Activated CD8-positive, alpha-beta memory T cell treated with anti-CD3 and anti-CD28 coated beads for 24 hours (primary cell): ENCODE measurements around the gene ANKRD35.
"Not testable (repeated sequence)": the region's sequence is repeated elsewhere in the genome, so short reads cannot be mapped to it uniquely, and the experiment has no call there.

ENCODE experiments used
- DNase-seq: peaks from one replicate; pipeline ENCODE4 v3.0.0-alpha.2; 2020

Gene ANKRD35

DNA sequence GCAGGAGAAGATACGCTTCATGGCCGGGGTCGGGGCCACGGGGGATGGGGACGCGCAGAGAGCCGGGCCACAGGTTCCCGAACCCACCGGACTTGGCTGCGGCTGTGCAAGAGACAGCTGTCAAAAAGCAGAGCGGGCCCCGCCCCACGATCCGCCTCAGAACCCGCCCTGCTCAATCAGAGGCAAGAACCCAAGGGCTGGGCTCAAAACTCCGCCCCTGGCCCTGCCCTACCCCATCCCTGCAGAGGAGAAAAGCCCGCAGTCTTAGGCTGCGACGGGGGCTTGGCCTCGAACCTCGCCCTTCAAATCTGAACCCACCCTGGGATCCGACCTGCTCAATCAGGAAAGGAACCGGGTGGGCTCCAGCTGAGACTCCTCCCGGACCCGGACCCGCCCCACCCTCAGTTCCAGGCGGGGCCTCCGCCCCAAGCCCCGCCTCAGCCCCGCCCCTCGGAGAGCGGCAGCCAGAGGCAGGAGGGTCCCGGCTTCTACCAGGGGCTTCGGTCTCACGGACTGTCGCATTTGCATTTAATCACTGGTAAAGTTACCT, at the start of gene ANKRD35:
ANKRD35 (minus strand) TSS at position 129 of the 550 bp plus-strand sequence; CDS start at position 21, 108 bp downstream.
- peak; percentile 95 for DNase-seq

DNA sequence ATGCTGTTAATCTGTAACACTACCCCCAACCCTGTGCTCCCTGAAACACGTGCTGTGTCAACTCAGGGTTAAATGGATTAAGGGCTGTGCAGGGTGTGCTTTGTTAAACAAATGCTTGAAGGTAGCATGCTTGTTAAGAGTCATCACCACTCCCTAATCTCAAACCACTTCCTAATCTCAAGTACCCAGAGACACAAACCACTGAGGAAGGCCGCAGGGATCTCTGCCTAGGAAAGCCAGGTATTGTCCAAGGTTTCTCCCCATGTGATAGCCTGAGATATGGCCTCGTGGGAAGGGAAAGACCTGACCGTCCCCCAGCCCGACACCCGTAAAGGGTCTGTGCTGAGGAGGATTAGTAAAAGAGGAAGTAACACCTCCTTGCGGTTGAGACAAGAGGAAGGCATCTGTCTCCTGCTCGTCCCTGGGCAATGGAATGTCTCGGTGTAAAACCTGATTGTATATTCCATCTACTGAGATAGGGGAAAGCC, 46.9 kb upstream of the ANKRD35 start:
- DNase-seq, result peak; percentile 81

GRCh38 chr1:145927916-145928643, 42.4 kb upstream of the ANKRD35 start:
- DNase-seq, result no peak

GRCh38 chr1:145927063-145927886, 41.6 kb upstream of the ANKRD35 start, which contains the start of gene RBM8A:
Gene RBM8A, minus strand, starts transcription at chr1:145927484. Its CDS starts 58 bp downstream, at chr1:145927426.
- DNase-seq, result peak; percentile 92

DNA sequence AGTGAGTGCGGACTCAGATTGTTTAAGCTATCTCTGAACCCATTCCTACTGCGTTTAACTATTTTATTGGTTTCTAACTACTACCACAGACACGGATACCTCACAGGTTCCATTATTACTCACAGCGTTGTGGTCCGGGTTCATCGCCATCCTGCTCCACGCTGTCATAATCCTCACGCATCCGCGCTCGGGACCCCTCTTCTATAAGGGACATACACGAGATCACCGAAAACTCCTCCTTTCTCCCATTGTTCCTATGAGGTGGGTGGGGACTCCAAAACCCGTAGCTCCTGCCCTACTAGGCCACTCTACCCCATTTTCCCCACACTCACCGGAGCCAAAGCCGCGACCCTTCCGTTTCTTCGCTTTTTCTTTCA, 41.0 kb upstream of the ANKRD35 start:
- peak; percentile 82 for DNase-seq

- DNase-seq, result no peak
Observed at GRCh38 chr1:145922266-145922665, 36.6 kb upstream of the ANKRD35 start.

GRCh38 chr1:145920297-145920696, 34.6 kb upstream of the ANKRD35 start:
- DNase-seq, result not testable (repeated sequence)

DNA sequence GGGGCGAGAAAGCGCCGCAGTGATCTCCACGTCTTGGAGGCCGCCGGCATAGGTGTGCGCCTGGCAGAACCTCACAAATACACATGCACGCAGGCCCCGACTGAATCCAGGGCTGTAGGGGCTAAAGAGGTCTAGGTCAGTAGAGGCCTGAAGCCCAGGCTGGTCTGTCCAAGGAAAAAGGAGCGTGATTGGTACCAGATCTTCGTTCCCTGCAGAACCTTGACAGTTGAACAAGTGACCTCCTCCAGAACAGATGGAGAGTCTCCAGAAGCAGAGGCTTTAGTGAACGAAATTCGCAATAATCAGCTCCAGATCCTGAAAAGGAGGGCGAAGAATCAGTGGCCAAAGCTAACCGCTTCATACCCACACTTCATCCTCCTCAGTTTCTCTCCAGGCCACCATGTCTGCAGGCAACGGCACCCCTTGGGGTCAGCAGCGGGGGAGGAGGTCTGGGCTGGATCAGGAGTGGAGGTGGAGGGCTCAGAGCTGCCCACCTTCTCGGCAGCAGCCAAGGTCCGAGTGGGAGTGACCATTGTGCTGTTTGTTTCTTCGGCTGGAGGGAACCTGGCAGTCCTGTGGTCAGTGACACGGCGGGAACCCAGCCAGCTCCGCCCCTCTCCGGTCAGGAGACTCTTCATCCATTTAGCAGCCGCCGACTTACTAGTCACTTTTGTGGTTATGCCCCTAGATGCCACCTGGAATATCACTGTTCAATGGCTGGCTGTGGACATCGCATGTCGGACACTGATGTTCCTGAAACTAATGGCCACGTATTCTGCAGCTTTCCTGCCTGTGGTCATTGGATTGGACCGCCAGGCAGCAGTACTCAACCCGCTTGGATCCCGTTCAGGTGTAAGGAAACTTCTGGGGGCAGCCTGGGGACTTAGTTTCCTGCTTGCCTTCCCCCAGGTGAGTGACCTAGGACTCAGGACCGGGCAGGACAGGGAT, 33.6 kb upstream of the ANKRD35 start:
- no peak for DNase-seq

DNA sequence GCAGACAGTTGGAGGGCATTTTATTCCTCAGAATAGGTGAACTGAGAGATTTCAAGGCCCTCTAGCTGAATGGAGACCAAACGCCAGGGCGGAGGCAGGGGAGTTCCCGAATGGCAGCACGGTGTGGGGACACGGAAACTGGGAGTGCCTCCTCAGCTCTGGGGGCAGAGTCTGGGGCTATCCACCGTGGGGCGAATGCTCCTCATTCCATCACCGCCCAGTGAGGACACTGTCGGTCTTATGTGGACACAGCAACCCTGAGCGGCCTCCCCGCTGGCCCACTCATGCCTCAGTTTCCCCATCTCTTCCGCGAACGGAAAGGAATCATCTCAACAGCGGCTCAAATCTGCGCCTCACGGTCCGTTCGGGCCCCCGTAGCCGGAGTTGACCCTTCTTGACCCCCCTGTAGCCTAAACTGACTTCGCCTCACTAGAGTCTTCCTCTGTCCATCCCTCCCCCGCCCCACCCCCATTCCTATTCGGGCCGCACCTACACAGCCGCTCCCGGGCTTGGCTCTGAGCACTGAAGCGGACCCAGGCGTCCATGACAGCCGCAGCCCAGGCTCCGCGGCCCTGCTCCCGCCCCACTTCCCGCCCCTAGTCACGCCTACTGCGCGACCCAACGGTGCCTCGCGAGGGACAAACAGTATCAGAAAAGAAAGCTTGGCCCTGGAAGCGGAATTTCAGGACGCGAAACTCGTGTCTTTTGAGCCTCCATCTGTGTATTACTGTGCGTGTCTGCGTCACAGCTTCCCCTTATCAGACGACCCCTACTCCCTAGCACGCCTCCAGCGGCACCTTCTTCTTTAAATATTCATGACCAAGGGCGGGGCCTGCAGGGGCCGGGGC, 32.7 kb upstream of the ANKRD35 start, which contains the start of gene PEX11B:
PEX11B (minus strand) TSS at position 574 of the 848 bp plus-strand sequence; CDS start at position 545, 29 bp downstream.
- DNase-seq, result peak; percentile 95

- no peak for DNase-seq
Observed at GRCh38 chr1:145917595-145917994, 31.9 kb upstream of the ANKRD35 start.

DNA sequence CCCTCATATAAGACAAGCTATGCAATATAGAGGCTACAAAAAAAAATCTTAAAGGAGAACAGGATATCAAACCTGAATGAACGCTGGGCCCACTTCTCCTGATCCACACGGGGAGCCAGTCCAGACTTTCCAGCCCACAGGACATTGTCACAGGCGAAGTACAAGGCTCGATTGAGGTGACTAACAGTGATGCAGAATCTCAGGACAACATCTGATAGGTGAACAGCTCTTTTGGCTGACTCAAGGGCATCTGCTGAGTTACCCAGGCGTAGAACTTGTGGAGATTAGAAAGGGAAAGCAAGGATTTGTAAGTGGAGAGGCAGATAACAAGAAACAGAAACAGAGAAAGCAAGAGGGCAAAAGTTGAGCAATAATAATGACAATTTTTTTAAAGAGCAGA, 31.1 kb upstream of the ANKRD35 start:
- DNase-seq, result no peak

- no peak for DNase-seq
Observed at GRCh38 chr1:145912128-145912641, 26.5 kb upstream of the ANKRD35 start.

- DNase-seq, result no peak
Observed at GRCh38 chr1:145908653-145909052, 23.0 kb upstream of the ANKRD35 start.

GRCh38 chr1:145906954-145907753, 21.5 kb upstream of the ANKRD35 start:
- DNase-seq, result no peak

GRCh38 chr1:145901312-145902021, 15.8 kb upstream of the ANKRD35 start:
- DNase-seq, result no peak

DNA sequence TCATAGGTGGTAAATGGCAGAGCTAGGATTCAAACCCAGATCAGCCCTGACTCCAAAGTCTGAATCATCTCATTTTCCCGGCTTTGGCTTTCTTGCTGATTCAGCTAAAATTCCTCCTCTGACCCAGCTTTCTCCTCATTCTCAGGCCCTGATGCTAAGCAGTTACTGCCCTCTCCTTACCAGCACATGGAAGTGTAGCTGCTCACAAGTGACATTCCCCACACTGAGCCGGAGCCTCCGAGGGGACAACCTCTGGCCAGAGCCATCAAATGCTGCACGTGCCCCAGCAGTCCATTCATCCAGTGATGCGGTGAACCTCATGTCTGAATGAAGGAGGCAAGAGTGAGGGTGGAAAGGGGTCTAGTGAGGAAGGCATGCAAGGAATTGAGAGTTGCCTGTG, 13.1 kb upstream of the ANKRD35 start:
- DNase-seq, result no peak

GRCh38 chr1:145897969-145898368, 12.3 kb upstream of the ANKRD35 start:
- no peak for DNase-seq

- no peak for DNase-seq
Observed at GRCh38 chr1:145895471-145895870, 9.8 kb upstream of the ANKRD35 start.

GRCh38 chr1:145893306-145894055, 7.8 kb upstream of the ANKRD35 start:
- DNase-seq, result no peak
